HG03571 (cell line): ENCODE data around the gene ZFP64.

Experiments used
- ATAC-seq: cut with Tn5 transposase; IDR thresholded peaks from one replicate; pipeline ENCODE4 v1.9.1; 2021; ENCODE audit not compliant: unreplicated experiment

Gene ZFP64

GRCh38 chr20:52105442-52106422 lies 85.8 kb downstream of the ZFP64 start:
- ATAC-seq = no peak

- no peak for ATAC-seq
Observed at GRCh38 chr20:52104546-52105441, 86.8 kb downstream of the ZFP64 start.

GRCh38 chr20:52103913-52104545 lies 87.5 kb downstream of the ZFP64 start:
- ATAC-seq = no peak

- no peak for ATAC-seq
Observed at GRCh38 chr20:52103335-52103912, 88.2 kb downstream of the ZFP64 start.

GRCh38 chr20:52102559-52102958 lies 89.0 kb downstream of the ZFP64 start:
- ATAC-seq = no peak

GRCh38 chr20:52102126-52102525 lies 89.5 kb downstream of the ZFP64 start:
- ATAC-seq = no peak
